Kidney epithelial cell (primary cell): ENCODE measurements around the gene SLC4A5. TPM values are rescaled to one million over a fixed set of nuclear protein-coding genes. Genes with fewer than 3 reads are reported as not detected.
"Not testable (repeated sequence)": the region's sequence is repeated elsewhere in the genome, so short reads cannot be mapped to it uniquely, and the experiment has no call there.

Experiments
- DNase-seq: peaks from one replicate; pipeline ENCODE4 v3.0.0-alpha.2; 2010; ENCODE audit warnings: low read depth
- H3K27me3 ChIP-seq: 2 replicates; pipeline ENCODE4 v1.6.0; 2011; ENCODE audit warnings: low read length; ENCODE audit not compliant: control insufficient read depth, insufficient read depth
- H3K36me3 ChIP-seq: 2 replicates; pipeline ENCODE4 v1.5.1; 2011; ENCODE audit warnings: low read length; ENCODE audit not compliant: control insufficient read depth, insufficient read depth
- H3K4me3 ChIP-seq: 2 replicates; pipeline ENCODE4 v1.5.1; 2011; ENCODE audit warnings: low read depth, mild to moderate bottlenecking, control low read depth, low read length
- CTCF ChIP-seq: IDR thresholded peaks from 2 replicates; pipeline ENCODE4 v1.5.1; 2011; ENCODE audit warnings: mild to moderate bottlenecking, moderate library complexity, low read length, control low read depth, inconsistent platforms; ENCODE audit not compliant: insufficient read depth, poor library complexity, severe bottlenecking
- total RNA-seq: library from RNA; depleted of rRNA; stranded (reverse); fragments of >200 nt; gene quantifications from 2 replicates; pipeline ENCODE4 v1.2.3, GENCODE V29; 2015

The SLC4A5 gene
- total RNA-seq, 1 donor from 2014 or later, result 1.8 TPM

GRCh38 chr2:74347303-74347702 is 4.1 kb upstream of the SLC4A5 start:
- no peak for TF ChIP-seq CTCF
- DNase-seq, result no peak
- H3K36me3 ChIP-seq, result no peaks in the 10 kb centered on the region
- H3K27me3 ChIP-seq, result peaks cover 2% of the 10 kb centered on the region
- H3K4me3 ChIP-seq, result no peak overlapping the region

GRCh38 chr2:74345272-74345943 is 2.2 kb upstream of the SLC4A5 start:
- Histone ChIP-seq H3K27me3 (peaks cover 2% of the 10 kb centered on the region), H3K4me3 (no peak overlapping the region), H3K36me3 (no peaks in the 10 kb centered on the region)
- DNase-seq, result no peak
- TF ChIP-seq CTCF, result no peak

- not testable (repeated sequence) for DNase-seq, H3K36me3 ChIP-seq, H3K27me3 ChIP-seq, H3K4me3 ChIP-seq
Measured at GRCh38 chr2:74336227-74336626, 7.0 kb downstream of the SLC4A5 start.

DNA sequence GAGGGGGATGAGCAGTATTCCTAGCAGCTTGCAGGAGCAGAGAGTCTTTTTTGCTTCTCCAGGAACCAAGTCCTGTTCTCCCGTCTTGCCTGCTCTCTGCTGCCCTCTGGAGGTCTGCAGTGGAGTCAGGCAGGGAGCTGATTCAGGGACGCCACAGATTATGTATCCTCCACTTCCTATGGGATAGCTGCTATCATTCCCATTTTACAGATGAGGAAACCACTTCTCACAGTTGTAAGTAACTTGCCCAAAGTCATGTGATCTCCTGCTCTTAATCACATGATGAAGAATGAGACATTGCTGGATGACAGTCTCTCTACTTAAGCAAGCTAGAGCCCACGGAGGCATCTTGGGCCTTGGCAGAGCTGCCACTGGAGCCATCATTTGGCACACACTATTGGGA is 8.3 kb downstream of the SLC4A5 start:
- peak; percentile 93 for TF ChIP-seq CTCF

GRCh38 chr2:74333896-74334586 is 9.2 kb downstream of the SLC4A5 start:
- peaks cover 1% of the 10 kb centered on the region for H3K36me3 ChIP-seq
- no peak for DNase-seq
- no peak for TF ChIP-seq CTCF
- no peaks in the 10 kb centered on the region for H3K27me3 ChIP-seq
- no peak overlapping the region for H3K4me3 ChIP-seq

More for the DNA sequence above, 8.3 kb downstream of the SLC4A5 start:
- Histone ChIP-seq H3K27me3 (no peaks in the 10 kb centered on the region), H3K4me3 (no peak overlapping the region), H3K36me3 (peaks cover 1% of the 10 kb centered on the region)
- DNase-seq, result peak; percentile 34

DNA sequence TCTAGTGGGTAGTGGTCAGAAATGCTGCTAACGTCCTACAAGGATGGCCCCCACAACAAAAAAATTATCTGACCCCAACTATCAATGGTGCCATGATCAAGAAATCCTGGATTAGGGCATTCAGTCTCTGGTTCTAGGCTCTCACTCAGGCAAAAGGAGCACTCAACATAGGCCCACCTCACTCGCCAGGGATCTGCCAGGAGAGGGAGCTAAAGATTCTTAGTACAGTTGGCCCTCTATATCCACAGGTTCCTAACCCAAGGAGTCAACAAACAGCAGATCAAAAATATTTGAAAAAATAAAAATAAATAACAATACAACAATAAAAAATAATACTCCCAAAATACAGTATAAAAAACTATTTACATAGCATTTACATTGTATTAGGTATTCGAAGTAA is 10.0 kb downstream of the SLC4A5 start:
- peak; percentile 56 for TF ChIP-seq CTCF
- H3K36me3 ChIP-seq, result peaks cover 1% of the 10 kb centered on the region
- H3K27me3 ChIP-seq, result no peaks in the 10 kb centered on the region
- no peak for DNase-seq
- H3K4me3 ChIP-seq, result no peak overlapping the region
